GM23338 (cell line): Measurements from ENCODE around the gene PPP1R3E. TPM values are rescaled to one million over a fixed set of nuclear protein-coding genes. Genes with fewer than 3 reads are reported as not detected.

ENCODE experiments used
- ATAC-seq: fragments of 200-7000 bp; cut with Tn5 transposase; 3 replicates; pipeline ENCODE4 v1.9.1; 2020
- DNase-seq: peaks from one replicate; pipeline ENCODE4 v3.0.0-alpha.2; 2015; ENCODE audit warnings: low spot score
- H2AFZ ChIP-seq: fragments of 200-600 bp; sonication (generic); 2 replicates; pipeline ENCODE4 v1.8.0; 2016; ENCODE audit warnings: antibody characterized with exemption, mild to moderate bottlenecking, moderate library complexity
- H3F3A ChIP-seq: fragments of 200-600 bp; sonication (generic); replicated peaks from 2 replicates; pipeline ENCODE4 v1.8.0; 2017; ENCODE audit warnings: antibody characterized with exemption, mixed run types, low read depth
- H3K27ac ChIP-seq: fragments of 200-600 bp; sonication (generic); 2 replicates; pipeline ENCODE4 v1.6.1; 2016; ENCODE audit warnings: low read depth
- H3K27me3 ChIP-seq: fragments of 200-600 bp; sonication (generic); 2 replicates; pipeline ENCODE4 v1.8.0; 2016; ENCODE audit warnings: mild to moderate bottlenecking, mixed run types, moderate library complexity; ENCODE audit not compliant: insufficient read depth
- H3K36me3 ChIP-seq: fragments of 200-600 bp; sonication (generic); 2 replicates; pipeline ENCODE4 v1.8.0; 2016; ENCODE audit warnings: mild to moderate bottlenecking; ENCODE audit not compliant: insufficient read depth
- H3K4me1 ChIP-seq: fragments of 200-600 bp; sonication (generic); 2 replicates; pipeline ENCODE4 v1.8.0; 2016; ENCODE audit warnings: mild to moderate bottlenecking, moderate library complexity; ENCODE audit not compliant: insufficient read depth
- H3K4me2 ChIP-seq: fragments of 200-600 bp; sonication (generic); 2 replicates; pipeline ENCODE4 v1.7.1; 2017; ENCODE audit warnings: mixed run types
- H3K4me3 ChIP-seq: fragments of 200-600 bp; sonication (generic); 2 replicates; pipeline ENCODE4 v1.6.1; 2016; ENCODE audit warnings: mixed run types
- H3K79me2 ChIP-seq: fragments of 200-600 bp; sonication (generic); replicated peaks from 2 replicates; pipeline ENCODE4 v1.8.0; 2017; ENCODE audit warnings: mild to moderate bottlenecking; ENCODE audit not compliant: insufficient read depth
- H3K9me2 ChIP-seq: fragments of 200-600 bp; sonication (generic); 2 replicates; pipeline ENCODE4 v1.8.0; 2017; ENCODE audit not compliant: insufficient read depth
- H4K20me1 ChIP-seq: fragments of 200-600 bp; sonication (generic); replicated peaks from 2 replicates; pipeline ENCODE4 v1.8.0; 2017; ENCODE audit warnings: mild to moderate bottlenecking; ENCODE audit not compliant: insufficient read depth
- H3K27ac Mint-ChIP-seq: 2 replicates; pipeline ENCODE4 v1.8.0; 2020; ENCODE audit warnings: inconsistent platforms, mild to moderate bottlenecking, moderate library complexity, mixed read lengths
- H3K27me3 Mint-ChIP-seq: 3 replicates; pipeline ENCODE4 v1.8.0; 2022; ENCODE audit warnings: low read depth, mild to moderate bottlenecking, moderate library complexity, mixed read lengths, inconsistent platforms; ENCODE audit not compliant: insufficient read depth, poor library complexity
- H3K36me3 Mint-ChIP-seq: 3 replicates; pipeline ENCODE4 v1.8.0; 2021; ENCODE audit warnings: low read depth, mild to moderate bottlenecking, inconsistent platforms, moderate library complexity, mixed read lengths
- H3K4me1 Mint-ChIP-seq: 3 replicates; pipeline ENCODE4 v1.8.0; 2020; ENCODE audit warnings: mild to moderate bottlenecking, inconsistent platforms, mixed read lengths
- H3K4me3 Mint-ChIP-seq: 3 replicates; pipeline ENCODE4 v1.8.0; 2021; ENCODE audit warnings: moderate library complexity, mild to moderate bottlenecking, inconsistent platforms, mixed read lengths
- H3K9me3 Mint-ChIP-seq: 3 replicates; pipeline ENCODE4 v1.8.0; 2020; ENCODE audit warnings: moderate library complexity, mild to moderate bottlenecking, inconsistent platforms, mixed read lengths
- CREB1 ChIP-seq: fragments of 250-450 bp; sonication (Bioruptor Pico); IDR thresholded peaks from 2 replicates; pipeline ENCODE4 v1.5.0; 2020; ENCODE audit warnings: low read depth, mild to moderate bottlenecking, moderate library complexity
- CTCF ChIP-seq, 2 experiments: fragments of 200-600 bp in 1 of 2; sonication (generic) in 1 of 2; conservative IDR thresholded peaks; 2 replicates each; pipeline versions ENCODE4 v1.5.1 to v1.6.1; 2016 to 2017; ENCODE audit warnings: antibody characterized with exemption in 2 of 2, low read depth in 2 of 2, mild to moderate bottlenecking in 2 of 2, moderate library complexity in 1 of 2
- ETS1 ChIP-seq: IDR thresholded peaks from 2 replicates; pipeline ENCODE4 v1.6.1; 2016; ENCODE audit warnings: antibody characterized with exemption
- EZH2phosphoT487 ChIP-seq: fragments of 200-600 bp; sonication (generic); IDR thresholded peaks from one replicate; pipeline ENCODE4 v1.8.1; 2018; ENCODE audit warnings: antibody characterized with exemption; ENCODE audit not compliant: unreplicated experiment
- POLR2AphosphoS5 ChIP-seq: IDR thresholded peaks from 2 replicates; pipeline ENCODE4 v1.6.1; 2016; ENCODE audit warnings: antibody characterized with exemption, low read depth
- ZNF114 ChIP-seq: fragments of 250-450 bp; sonication (Bioruptor Pico); IDR thresholded peaks from 2 replicates; pipeline ENCODE4 v1.5.0; 2020; ENCODE audit warnings: mild to moderate bottlenecking, moderate library complexity
- ZNF331 ChIP-seq: fragments of 250-450 bp; sonication (Bioruptor Pico); IDR thresholded peaks from 2 replicates; pipeline ENCODE4 v1.5.0; 2020; ENCODE audit warnings: low read depth, mild to moderate bottlenecking, moderate library complexity
- polyA plus RNA-seq: library from polyadenylated mRNA; unstranded; fragments of >200 nt; fragmentation: Nextera tagmentation; extraction: Ambion mirVana; gene quantifications from 2 replicates; pipeline ENCODE4 v1.2.1, GENCODE V29; 2016
- total RNA-seq: library from RNA; depleted of rRNA; stranded (reverse); fragments of >200 nt; shearing (Covaris generic); gene quantifications from 2 replicates; pipeline ENCODE4 v1.2.3, GENCODE V29; 2014

PPP1R3E gene
- total and polyA plus RNA-seq, 2 experiments from 2014 or later = 2.3 to 2.5 TPM

GRCh38 chr14:23306412-23307145 lies 3.9 kb upstream of the PPP1R3E start, which contains the start of gene BCL2L2:
BCL2L2 (plus strand) TSS chr14:23306833; CDS start chr14:23307768, 935 bp downstream.
- no peaks in the 10 kb centered on the region for H3K9me2 ChIP-seq
- peak within 1 kb of the TSS; percentile 94 for H3K4me3 Mint-ChIP-seq
- H3K27ac Mint-ChIP-seq = peak within 1 kb of the TSS; percentile 96
- H3K4me2 ChIP-seq = peak within 1 kb of the TSS; percentile 96
- H2AFZ ChIP-seq = peak within 1 kb of the TSS; percentile 94
- no peaks in the 10 kb centered on the region; the same call in 1 of the 2 replicates for H3K36me3 ChIP-seq
- H3K27me3 Mint-ChIP-seq = peaks cover 20% of the 10 kb centered on the region
- no peaks in the 10 kb centered on the region; the same call in 2 of the 3 replicates for H3K9me3 Mint-ChIP-seq
- H3K27ac ChIP-seq = peak within 1 kb of the TSS; percentile 85
- no peaks in the 10 kb centered on the region; the same call in 1 of the 2 replicates for H4K20me1 ChIP-seq
- peak; percentile 70 for ATAC-seq
- peak within 1 kb of the TSS; percentile 85 for H3K4me3 ChIP-seq
- H3F3A ChIP-seq = peaks cover 12% of the 10 kb centered on the region
- H3K36me3 Mint-ChIP-seq = peaks cover 20% of the 10 kb centered on the region; the same call in 2 of the 3 replicates
- peaks cover 26% of the 10 kb centered on the region for H3K4me1 Mint-ChIP-seq
- H3K4me1 ChIP-seq = peaks cover 15% of the 10 kb centered on the region
- peak; percentile 98 for TF ChIP-seq CREB1
- peak; percentile 80 for TF ChIP-seq POLR2AphosphoS5
- TF ChIP-seq EZH2phosphoT487 = no peak
- peak; percentile 71; the same call in 1 of the 2 replicates for TF ChIP-seq ETS1
- TF ChIP-seq ZNF331 = no peak
- H3K79me2 ChIP-seq = peaks cover 11% of the 10 kb centered on the region; the same call in 1 of the 2 replicates
- DNase-seq = peak; percentile 97
- H3K27me3 ChIP-seq = peaks cover 27% of the 10 kb centered on the region

- H2AFZ ChIP-seq = peak overlapping the region; percentile 85
- H3K79me2 ChIP-seq = no peaks in the 10 kb centered on the region
- DNase-seq (no peak), ATAC-seq (peak; percentile 12)
- peaks cover 9% of the 10 kb centered on the region for H3F3A ChIP-seq
- no peaks in the 10 kb centered on the region for H3K36me3 Mint-ChIP-seq
- H3K4me1 Mint-ChIP-seq = peaks cover 13% of the 10 kb centered on the region
- H3K27ac ChIP-seq = peak overlapping the region; percentile 84; the same call in 1 of the 2 replicates
- no peaks in the 10 kb centered on the region for H3K36me3 ChIP-seq
- peaks cover 49% of the 10 kb centered on the region for H3K27me3 Mint-ChIP-seq
- H4K20me1 ChIP-seq = peaks cover 8% of the 10 kb centered on the region
- H3K4me3 ChIP-seq = peak overlapping the region; percentile 90
- H3K4me3 Mint-ChIP-seq = peak overlapping the region; percentile 94
- H3K4me2 ChIP-seq = peak overlapping the region; percentile 97
- TF ChIP-seq CTCF (conservative IDR thresholded peaks at IDR 0.05; ENCODE audit: low read depth in 2 of 2) (no peak), ZNF114 (CRISPR knock-in tag) (no peak), CREB1 (no peak), POLR2AphosphoS5 (peak; percentile 92)
- H3K27ac Mint-ChIP-seq = peak overlapping the region; percentile 88; the same call in 1 of the 2 replicates
- H3K9me3 Mint-ChIP-seq = no peaks in the 10 kb centered on the region; the same call in 2 of the 3 replicates
- peaks cover 19% of the 10 kb centered on the region for H3K4me1 ChIP-seq
- no peaks in the 10 kb centered on the region for H3K9me2 ChIP-seq
- peaks cover 66% of the 10 kb centered on the region for H3K27me3 ChIP-seq
These were observed 730 bp downstream of the PPP1R3E start for GRCh38 chr14:23301969-23302289.
